ENCODE measurements around the gene INO80.
"Not testable (repeated sequence)": the region's sequence is repeated elsewhere in the genome, so short reads cannot be mapped to it uniquely, and the experiment has no call there.

Gene INO80

DNA sequence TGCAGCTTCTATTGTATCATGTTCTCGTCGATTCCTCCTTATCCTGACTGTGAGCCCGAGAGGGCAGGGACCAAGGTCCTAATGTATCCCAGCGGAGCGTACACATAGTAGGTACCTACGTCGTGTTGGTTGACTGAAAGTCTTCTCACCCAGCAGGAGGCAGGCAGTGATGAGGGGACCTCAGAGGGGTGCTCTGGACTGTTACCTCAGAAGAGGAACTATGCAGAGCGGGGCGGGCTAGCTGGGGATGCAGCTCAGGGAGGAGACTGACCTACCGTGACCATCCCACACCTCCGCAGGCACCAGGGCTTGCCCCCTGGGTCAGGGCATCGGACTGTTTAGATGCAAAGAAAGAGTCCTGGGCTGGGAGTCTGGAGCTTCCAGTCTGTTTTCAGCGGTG, 151.4 kb downstream of the INO80 start:
- H3K36me3 ChIP-seq (ENCODE audit: control insufficient read depth in 2 of 2, insufficient read depth in 2 of 2, low read length in 2 of 2), result no peaks in the 10 kb centered on the region
- H3K27me3 ChIP-seq (ENCODE audit: control insufficient read depth in 1 of 2, insufficient read depth in 2 of 2, low read length in 2 of 2), result no peaks in the 10 kb centered on the region
- H3K9me3 ChIP-seq (ENCODE audit: control insufficient read depth in 2 of 2, low read length in 2 of 2), result no peaks in the 10 kb centered on the region
- H3K4me3 ChIP-seq (ENCODE audit: low read length in 2 of 2), result no peak overlapping the region
- H3K9ac ChIP-seq (ENCODE audit: low read length in 2 of 2), result no peak overlapping the region
- H3K27ac ChIP-seq (ENCODE audit: low read length), result no peak overlapping the region
- H3K4me1 ChIP-seq (ENCODE audit: control insufficient read depth, insufficient read depth, low read length), result peaks cover 2% of the 10 kb centered on the region

DNA sequence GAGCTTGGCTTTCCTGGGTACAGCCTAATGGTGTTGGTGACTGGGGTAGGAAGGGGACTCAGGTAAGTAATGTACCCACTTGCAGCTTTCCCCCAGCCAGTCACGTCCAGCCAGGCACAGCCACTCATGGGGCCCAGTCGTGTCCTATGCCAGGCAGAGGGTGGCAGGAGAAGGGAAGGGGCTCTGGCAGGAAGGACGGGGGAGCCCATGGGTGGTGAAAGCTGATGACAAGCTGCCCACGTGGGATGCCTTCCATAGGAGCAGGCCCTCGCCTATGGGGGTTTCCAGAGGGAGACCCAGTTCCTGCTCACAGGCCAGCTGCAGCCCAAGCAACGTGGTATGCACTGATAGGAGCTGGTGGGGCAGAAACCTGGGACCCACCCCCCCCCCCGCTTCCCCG, 152.1 kb downstream of the INO80 start:
- Histone ChIP-seq H3K9ac (ENCODE audit: low read length in 2 of 2) (no peak overlapping the region), H3K9me3 (ENCODE audit: control insufficient read depth in 2 of 2, low read length in 2 of 2) (no peaks in the 10 kb centered on the region), H3K4me3 (ENCODE audit: low read length in 2 of 2) (no peak overlapping the region), H3K27ac (ENCODE audit: low read length) (no peak overlapping the region), H3K4me1 (ENCODE audit: control insufficient read depth, insufficient read depth, low read length) (peaks cover 2% of the 10 kb centered on the region), H3K27me3 (ENCODE audit: control insufficient read depth in 1 of 2, insufficient read depth in 2 of 2, low read length in 2 of 2) (no peaks in the 10 kb centered on the region), H3K36me3 (ENCODE audit: control insufficient read depth in 2 of 2, insufficient read depth in 2 of 2, low read length in 2 of 2) (no peaks in the 10 kb centered on the region)

- Histone ChIP-seq H3K9ac (ENCODE audit: low read length in 2 of 2) (no peak overlapping the region), H3K9me3 (ENCODE audit: control insufficient read depth in 2 of 2, low read length in 2 of 2) (no peaks in the 10 kb centered on the region), H3K4me3 (ENCODE audit: low read length in 2 of 2) (no peak overlapping the region)
Measured at GRCh38 chr15:40963201-40963600, 152.9 kb downstream of the INO80 start.

DNA sequence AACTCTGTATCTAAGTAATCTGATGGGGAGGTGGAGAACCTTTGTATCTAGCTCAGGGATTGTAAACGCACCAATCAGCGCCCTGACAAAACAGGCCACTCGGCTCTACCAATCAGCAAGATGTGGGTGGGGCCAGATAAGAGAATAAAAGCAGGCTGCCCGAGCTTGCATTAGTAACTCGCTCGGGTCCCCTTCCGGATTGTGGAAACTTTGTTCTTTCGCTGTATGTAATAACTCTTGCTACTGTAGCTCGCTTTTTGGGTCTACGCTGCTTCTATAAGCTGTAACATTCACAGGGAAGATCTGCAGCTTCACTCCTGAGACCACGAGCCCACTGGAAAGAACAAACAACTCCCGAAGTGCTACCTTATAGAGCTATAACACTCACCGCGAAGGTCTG, 153.8 kb downstream of the INO80 start:
- not testable (repeated sequence) for H3K36me3 ChIP-seq (ENCODE audit: control insufficient read depth in 2 of 2, insufficient read depth in 2 of 2, low read length in 2 of 2); H3K27ac ChIP-seq (ENCODE audit: low read length); H3K9ac ChIP-seq (ENCODE audit: low read length in 2 of 2); H3K9me3 ChIP-seq (ENCODE audit: control insufficient read depth in 2 of 2, low read length in 2 of 2); H3K27me3 ChIP-seq (ENCODE audit: control insufficient read depth in 1 of 2, insufficient read depth in 2 of 2, low read length in 2 of 2); H3K4me3 ChIP-seq (ENCODE audit: low read length in 2 of 2)
- H3K4me1 ChIP-seq (ENCODE audit: control insufficient read depth, insufficient read depth, low read length), result peaks cover 11% of the 10 kb centered on the region

More at GRCh38 chr15:40963201-40963600, 152.9 kb downstream of the INO80 start:
- Histone ChIP-seq H3K27ac (ENCODE audit: low read length) (no peak overlapping the region), H3K27me3 (ENCODE audit: control insufficient read depth in 1 of 2, insufficient read depth in 2 of 2, low read length in 2 of 2) (no peaks in the 10 kb centered on the region), H3K36me3 (ENCODE audit: control insufficient read depth in 2 of 2, insufficient read depth in 2 of 2, low read length in 2 of 2) (no peaks in the 10 kb centered on the region), H3K4me1 (ENCODE audit: control insufficient read depth, insufficient read depth, low read length) (peaks cover 5% of the 10 kb centered on the region)

- not testable (repeated sequence) for H3K4me3 ChIP-seq (ENCODE audit: low read length in 2 of 2); H3K27ac ChIP-seq (ENCODE audit: low read length); H3K9ac ChIP-seq (ENCODE audit: low read length in 2 of 2); H3K36me3 ChIP-seq (ENCODE audit: control insufficient read depth in 2 of 2, insufficient read depth in 2 of 2, low read length in 2 of 2); H3K27me3 ChIP-seq (ENCODE audit: control insufficient read depth in 1 of 2, insufficient read depth in 2 of 2, low read length in 2 of 2); H3K9me3 ChIP-seq (ENCODE audit: control insufficient read depth in 2 of 2, low read length in 2 of 2)
- H3K4me1 ChIP-seq (ENCODE audit: control insufficient read depth, insufficient read depth, low read length), result peaks cover 16% of the 10 kb centered on the region
Measured at GRCh38 chr15:40961740-40962139, 154.3 kb downstream of the INO80 start.

- Histone ChIP-seq H3K27ac (ENCODE audit: low read length) (no peak overlapping the region), H3K36me3 (ENCODE audit: control insufficient read depth in 2 of 2, insufficient read depth in 2 of 2, low read length in 2 of 2) (no peaks in the 10 kb centered on the region), H3K27me3 (ENCODE audit: control insufficient read depth in 1 of 2, insufficient read depth in 2 of 2, low read length in 2 of 2) (no peaks in the 10 kb centered on the region), H3K9ac (ENCODE audit: low read length in 2 of 2) (no peak overlapping the region), H3K4me3 (ENCODE audit: low read length in 2 of 2) (no peak overlapping the region), H3K9me3 (ENCODE audit: control insufficient read depth in 2 of 2, low read length in 2 of 2) (no peaks in the 10 kb centered on the region), H3K4me1 (ENCODE audit: control insufficient read depth, insufficient read depth, low read length) (peaks cover 23% of the 10 kb centered on the region)
Measured at GRCh38 chr15:40960925-40961324, 155.2 kb downstream of the INO80 start.

DNA sequence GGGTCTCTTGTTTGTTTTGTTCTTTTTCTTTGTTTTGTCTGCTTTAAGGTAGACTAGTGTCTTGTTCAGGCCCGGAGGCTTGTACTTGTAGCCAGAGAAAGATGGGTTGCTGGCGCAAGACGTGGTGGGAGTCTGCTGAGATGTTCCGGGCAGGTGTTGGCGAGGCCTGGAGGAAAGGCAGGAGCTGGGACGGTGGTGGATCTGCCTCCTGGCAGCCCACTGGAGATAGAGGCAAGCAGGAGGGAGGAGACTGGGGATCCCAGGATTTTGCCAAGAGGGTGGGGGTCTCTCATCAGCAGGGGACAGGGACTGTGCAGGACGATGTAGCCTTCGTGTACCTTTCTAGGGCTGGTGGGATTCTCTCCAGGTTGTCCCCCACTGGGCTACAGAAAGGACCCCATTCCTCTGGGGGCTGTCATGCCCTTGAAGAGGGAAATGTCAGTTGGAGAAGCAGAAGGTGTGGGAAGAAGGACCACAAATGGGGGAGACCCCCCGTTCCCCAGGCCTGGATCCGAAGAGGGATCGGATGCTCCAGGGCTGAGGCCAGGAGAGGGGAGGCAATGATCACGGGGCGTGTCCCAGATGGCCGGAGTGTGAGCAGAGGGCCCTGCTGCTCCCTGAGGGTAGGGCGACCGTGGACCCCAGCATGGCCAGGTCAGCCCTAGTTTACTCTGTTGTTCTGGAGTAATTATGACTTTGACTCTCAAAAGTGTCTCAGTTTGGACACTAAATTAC, 155.8 kb downstream of the INO80 start:
- no peaks in the 10 kb centered on the region for H3K27me3 ChIP-seq (ENCODE audit: control insufficient read depth in 1 of 2, insufficient read depth in 2 of 2, low read length in 2 of 2)
- no peak overlapping the region for H3K4me3 ChIP-seq (ENCODE audit: low read length in 2 of 2)
- no peaks in the 10 kb centered on the region for H3K36me3 ChIP-seq (ENCODE audit: control insufficient read depth in 2 of 2, insufficient read depth in 2 of 2, low read length in 2 of 2)
- H3K27ac ChIP-seq (ENCODE audit: low read length), result no peak overlapping the region
- H3K4me1 ChIP-seq (ENCODE audit: control insufficient read depth, insufficient read depth, low read length), result peaks cover 28% of the 10 kb centered on the region
- no peaks in the 10 kb centered on the region for H3K9me3 ChIP-seq (ENCODE audit: control insufficient read depth in 2 of 2, low read length in 2 of 2)
- H3K9ac ChIP-seq (ENCODE audit: low read length in 2 of 2), result no peak overlapping the region

GRCh38 chr15:40959331-40960141, 156.5 kb downstream of the INO80 start:
- Histone ChIP-seq H3K9ac (ENCODE audit: low read length in 2 of 2) (no peak overlapping the region), H3K27ac (ENCODE audit: low read length) (no peak overlapping the region), H3K4me1 (ENCODE audit: control insufficient read depth, insufficient read depth, low read length) (peaks cover 28% of the 10 kb centered on the region), H3K36me3 (ENCODE audit: control insufficient read depth in 2 of 2, insufficient read depth in 2 of 2, low read length in 2 of 2) (no peaks in the 10 kb centered on the region), H3K4me3 (ENCODE audit: low read length in 2 of 2) (no peak overlapping the region), H3K27me3 (ENCODE audit: control insufficient read depth in 1 of 2, insufficient read depth in 2 of 2, low read length in 2 of 2) (no peaks in the 10 kb centered on the region), H3K9me3 (ENCODE audit: control insufficient read depth in 2 of 2, low read length in 2 of 2) (no peaks in the 10 kb centered on the region)

DNA sequence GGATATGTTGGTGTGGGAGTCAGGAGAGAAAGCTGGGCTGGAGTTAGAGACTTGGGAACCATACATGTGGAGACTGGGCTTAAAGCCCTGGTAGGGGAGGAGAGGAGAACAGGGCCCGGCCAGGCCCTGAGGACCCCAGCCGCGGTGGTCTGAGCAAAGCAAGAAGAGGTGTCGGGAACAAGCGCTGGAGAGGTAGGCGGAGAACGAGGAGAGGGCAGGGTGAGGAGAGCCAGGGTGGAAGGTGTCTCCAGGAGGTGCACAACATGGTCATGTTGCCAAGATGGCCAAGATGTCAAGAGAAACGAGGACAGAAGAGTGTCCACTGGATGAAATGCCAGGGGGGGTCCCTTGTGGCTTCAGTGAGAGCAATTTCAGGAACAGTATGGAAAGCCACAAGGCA, 157.4 kb downstream of the INO80 start:
- peak overlapping the region; percentile 91 for H3K27ac ChIP-seq (ENCODE audit: low read length)
- no peaks in the 10 kb centered on the region for H3K27me3 ChIP-seq (ENCODE audit: control insufficient read depth in 1 of 2, insufficient read depth in 2 of 2, low read length in 2 of 2)
- no peaks in the 10 kb centered on the region for H3K36me3 ChIP-seq (ENCODE audit: control insufficient read depth in 2 of 2, insufficient read depth in 2 of 2, low read length in 2 of 2)
- peak overlapping the region in 1 of 2 donors; percentile 61 for H3K9ac ChIP-seq (ENCODE audit: low read length in 2 of 2)
- H3K4me1 ChIP-seq (ENCODE audit: control insufficient read depth, insufficient read depth, low read length), result peaks cover 34% of the 10 kb centered on the region
- no peaks in the 10 kb centered on the region for H3K9me3 ChIP-seq (ENCODE audit: control insufficient read depth in 2 of 2, low read length in 2 of 2)
- H3K4me3 ChIP-seq (ENCODE audit: low read length in 2 of 2), result no peak overlapping the region

- H3K9ac ChIP-seq (ENCODE audit: low read length in 2 of 2), result peak overlapping the region in 1 of 2 donors; percentile 61
- H3K4me3 ChIP-seq (ENCODE audit: low read length in 2 of 2), result peak overlapping the region in 1 of 2 donors; percentile 13
- H3K36me3 ChIP-seq (ENCODE audit: control insufficient read depth in 2 of 2, insufficient read depth in 2 of 2, low read length in 2 of 2), result no peaks in the 10 kb centered on the region
- H3K27ac ChIP-seq (ENCODE audit: low read length), result peak overlapping the region; percentile 91
- no peaks in the 10 kb centered on the region for H3K27me3 ChIP-seq (ENCODE audit: control insufficient read depth in 1 of 2, insufficient read depth in 2 of 2, low read length in 2 of 2)
- peaks cover 37% of the 10 kb centered on the region for H3K4me1 ChIP-seq (ENCODE audit: control insufficient read depth, insufficient read depth, low read length)
- no peaks in the 10 kb centered on the region for H3K9me3 ChIP-seq (ENCODE audit: control insufficient read depth in 2 of 2, low read length in 2 of 2)
Measured at GRCh38 chr15:40958146-40958545, 157.9 kb downstream of the INO80 start.

DNA sequence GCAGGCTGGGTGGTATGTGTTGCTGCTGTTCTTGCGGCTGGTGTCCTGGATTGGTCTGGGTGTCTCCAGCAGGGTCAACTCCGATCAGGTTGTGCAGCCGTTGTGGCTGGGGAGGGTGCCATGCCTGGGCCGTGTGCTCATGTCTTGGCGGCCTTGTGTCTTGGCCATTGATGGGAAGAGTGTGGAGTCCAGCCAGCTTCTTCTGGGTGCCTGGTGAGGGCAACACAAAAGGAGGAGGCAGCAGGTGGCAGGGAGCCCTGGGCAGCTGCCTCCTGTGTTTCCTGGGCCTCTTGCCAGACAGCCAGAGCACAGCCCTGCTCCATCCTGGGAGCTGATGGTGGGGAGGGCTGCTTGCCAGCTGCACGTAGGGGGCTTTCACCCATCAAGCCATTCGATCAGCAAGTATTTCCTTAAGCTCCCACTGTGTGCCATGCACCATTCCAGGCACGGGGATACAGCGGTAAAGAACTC, 158.5 kb downstream of the INO80 start:
- Histone ChIP-seq H3K36me3 (ENCODE audit: control insufficient read depth in 2 of 2, insufficient read depth in 2 of 2, low read length in 2 of 2) (no peaks in the 10 kb centered on the region), H3K9me3 (ENCODE audit: control insufficient read depth in 2 of 2, low read length in 2 of 2) (no peaks in the 10 kb centered on the region), H3K9ac (ENCODE audit: low read length in 2 of 2) (peak overlapping the region; percentile 21 to 61), H3K27ac (ENCODE audit: low read length) (peak overlapping the region; percentile 91), H3K27me3 (ENCODE audit: control insufficient read depth in 1 of 2, insufficient read depth in 2 of 2, low read length in 2 of 2) (no peaks in the 10 kb centered on the region), H3K4me1 (ENCODE audit: control insufficient read depth, insufficient read depth, low read length) (peaks cover 41% of the 10 kb centered on the region), H3K4me3 (ENCODE audit: low read length in 2 of 2) (peak overlapping the region in 1 of 2 donors; percentile 13)

Data from stomach smooth muscle (tissue), 2 donors.